PC-3 (cell line): ENCODE measurements around the gene KCTD1.

ENCODE experiments used
- CTCF ChIP-seq: fragments of 300-600 bp; sonication (generic); conservative IDR thresholded peaks from 2 replicates; pipeline ENCODE4 v1.5.1; 2017; ENCODE audit warnings: antibody characterized with exemption, low read depth, mild to moderate bottlenecking, low read length
- EZH2phosphoT487 ChIP-seq: fragments of 300-600 bp; sonication (generic); IDR thresholded peaks from 2 replicates; pipeline ENCODE4 v1.6.1; 2018; ENCODE audit warnings: mild to moderate bottlenecking, antibody characterized with exemption, low read length, borderline replicate concordance

GRCh38 chr18:26574958-26575864, 26.9 kb upstream of the KCTD1 start:
- TF ChIP-seq CTCF (no peak), EZH2phosphoT487 (no peak)
